NCI-H146 treated with DMSO at 0.1 percent for 48 hours (cell line): ENCODE measurements around the gene MYO9B.
A peak's percentile ranks its signal among the peaks of the same experiment; 100 is the strongest.

Source experiments
- DNase-seq: peaks from one replicate; lab custom pipeline; 2025; ENCODE audit not compliant: unreplicated experiment; lab: John Stamatoyannopoulos, UW

Gene MYO9B

GRCh38 chr19:17235971-17236777, 160.6 kb downstream of the MYO9B start:
- no peak for DNase-seq

DNA sequence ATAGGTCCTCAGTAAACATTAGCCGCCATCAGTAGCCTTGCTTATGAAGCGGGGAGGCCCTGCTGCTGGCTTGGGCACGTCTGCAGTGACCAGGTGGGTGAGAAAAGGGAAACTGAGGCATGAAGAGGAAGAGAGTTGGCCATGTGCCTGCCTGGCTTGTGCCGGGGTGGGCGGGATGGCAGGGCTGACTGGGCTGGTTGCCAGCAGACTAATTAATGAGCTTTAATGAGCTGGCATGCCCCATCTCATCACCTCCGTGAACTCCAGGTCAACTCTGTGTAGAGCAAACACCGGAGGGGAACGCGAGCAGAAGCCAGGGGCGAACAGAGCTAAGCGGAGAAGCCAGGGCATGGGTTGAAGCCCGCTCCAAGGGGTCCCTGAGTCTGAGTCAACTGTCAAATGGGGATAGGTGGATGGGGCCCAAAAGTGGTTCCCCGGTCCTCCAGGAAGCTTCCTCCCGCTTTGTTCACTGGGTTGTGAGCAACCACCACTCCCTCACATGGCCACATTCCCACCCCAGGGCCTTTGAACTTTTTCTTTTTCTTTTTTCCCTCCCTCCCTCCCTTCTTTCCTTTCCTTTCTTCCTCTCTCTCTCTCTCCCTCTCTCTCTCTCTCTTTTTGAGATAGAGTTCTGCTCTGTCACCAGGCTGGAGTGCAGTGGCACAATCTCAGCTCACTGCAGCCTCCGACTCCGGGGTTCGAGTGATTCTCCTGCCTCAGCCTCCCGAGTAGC, 161.4 kb downstream of the MYO9B start:
- no peak for DNase-seq

GRCh38 chr19:17237747-17238706, 162.4 kb downstream of the MYO9B start:
- DNase-seq: no peak

DNA sequence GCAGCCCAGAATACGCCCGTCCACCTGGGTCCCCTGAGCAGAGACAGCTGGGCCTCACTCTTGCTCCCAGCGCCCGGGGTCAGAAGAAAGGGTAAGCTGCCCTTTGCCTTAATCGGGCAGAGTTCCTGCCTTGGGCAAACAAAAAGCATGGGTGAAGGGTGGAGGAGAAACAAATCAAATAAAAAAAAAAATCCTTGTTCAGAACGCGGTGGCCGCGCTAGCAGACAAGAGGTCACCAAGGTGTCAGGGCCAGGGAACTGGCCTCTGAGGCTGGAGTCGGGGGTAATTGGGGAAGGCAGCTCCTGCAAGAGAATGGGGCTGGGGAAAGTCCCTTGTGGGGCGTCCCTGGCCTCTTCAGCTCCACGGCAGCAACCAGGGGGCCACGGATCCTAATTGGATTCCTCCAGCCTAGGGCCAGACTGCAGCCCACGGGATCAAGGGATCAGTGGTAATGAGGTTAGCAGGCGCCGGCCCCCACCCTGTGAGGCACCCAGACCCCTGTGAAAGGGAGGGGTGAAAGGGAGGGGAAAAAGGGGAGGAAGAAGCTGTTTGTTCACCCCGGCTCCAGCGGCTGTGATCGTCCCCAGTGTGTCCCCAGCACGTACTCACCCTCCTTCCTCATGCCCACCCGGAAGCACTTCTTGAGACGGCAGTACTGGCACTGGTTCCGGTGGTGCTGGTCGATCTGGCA, 164.6 kb downstream of the MYO9B start:
- no peak for DNase-seq

DNA sequence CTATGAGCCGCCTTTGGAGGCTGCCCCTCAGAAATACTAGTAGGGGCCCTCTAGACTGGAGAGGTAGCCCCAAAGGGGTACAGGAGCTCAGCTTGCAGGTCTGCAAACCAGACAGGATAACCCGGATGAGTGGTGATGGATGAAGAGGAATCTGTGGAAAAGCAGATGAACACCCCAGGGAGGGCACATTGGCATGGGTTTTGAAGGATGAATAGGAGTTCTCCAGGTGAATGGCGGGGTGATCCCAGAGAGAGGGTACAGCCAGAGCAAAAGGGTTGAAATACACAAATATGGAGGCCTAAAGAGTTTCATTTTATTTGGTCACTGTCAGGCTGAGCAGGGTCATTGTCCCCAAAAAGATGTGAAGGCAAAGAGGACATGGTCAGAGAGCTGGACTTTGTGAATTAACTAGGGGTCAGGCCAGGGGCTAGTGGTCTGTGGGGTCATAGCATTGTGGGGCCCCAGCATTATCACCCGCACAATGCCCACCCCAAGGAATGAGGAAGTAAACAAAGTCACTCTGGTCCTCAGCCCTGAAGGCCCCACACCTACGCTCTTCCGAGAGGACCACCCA, 165.3 kb downstream of the MYO9B start:
- DNase-seq: no peak

- DNase-seq: no peak
These were observed 167.0 kb downstream of the MYO9B start for GRCh38 chr19:17242431-17243208.

DNA sequence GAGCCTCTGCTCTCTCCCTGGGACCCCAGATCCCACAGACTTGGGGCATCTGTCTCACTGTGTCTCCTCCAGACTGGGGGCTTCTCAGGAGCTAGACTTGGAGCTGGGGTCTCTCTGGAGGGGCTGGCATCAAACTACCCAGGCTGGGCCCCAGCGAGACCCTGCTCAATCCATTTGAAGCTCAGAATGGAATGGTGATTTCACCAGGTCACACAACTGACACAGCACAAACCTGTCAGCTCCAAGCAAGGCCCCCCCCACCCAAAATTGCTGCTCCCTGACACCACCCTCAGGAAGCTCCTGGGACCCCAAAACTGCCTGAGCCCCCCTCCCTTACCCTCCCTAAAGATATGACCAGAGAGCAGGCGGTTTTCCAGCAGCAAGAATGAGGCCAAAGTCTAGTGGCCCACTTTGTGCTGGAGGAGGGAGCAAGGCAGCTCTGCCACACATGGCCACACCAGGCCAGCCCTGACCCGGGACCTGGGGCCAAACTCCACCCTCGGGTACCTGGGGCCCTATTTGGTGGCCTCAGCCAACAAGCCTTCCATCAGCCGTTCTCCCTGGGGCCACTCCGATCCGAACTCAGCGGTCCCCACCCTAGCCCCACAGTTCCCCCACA, 167.7 kb downstream of the MYO9B start:
- DNase-seq: no peak

GRCh38 chr19:17243830-17244617, 168.4 kb downstream of the MYO9B start:
- DNase-seq: no peak

GRCh38 chr19:17244618-17245534, 169.3 kb downstream of the MYO9B start:
- DNase-seq: no peak

DNA sequence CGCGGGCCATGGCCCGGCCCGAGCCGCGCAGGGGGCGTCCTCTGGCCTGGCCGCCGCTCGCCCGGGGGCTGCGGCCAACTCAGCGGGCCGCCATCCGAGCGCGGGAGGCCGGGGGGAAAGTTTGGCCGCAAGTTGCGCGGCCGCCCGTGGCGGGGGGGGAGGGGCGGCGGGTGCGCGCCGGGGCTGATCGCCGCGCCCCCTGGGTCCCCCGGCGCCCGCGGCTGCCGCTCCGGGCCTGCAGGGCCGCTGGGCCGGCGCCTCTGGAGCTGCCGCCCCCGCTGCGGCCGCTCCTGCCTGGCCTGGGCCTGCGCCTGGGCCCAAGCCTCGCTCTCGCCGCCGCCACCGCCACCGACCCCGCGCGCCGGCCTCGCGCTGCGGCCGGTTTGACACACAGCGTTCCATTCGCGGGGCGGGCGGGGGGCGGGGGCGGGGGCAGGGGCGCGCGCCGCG, 170.0 kb downstream of the MYO9B start, which contains the start of gene NR2F6:
Gene NR2F6, minus strand, starts transcription at position 385 of the 450 bp plus-strand sequence. CDS start 699 bp downstream, outside the sequence.
- no peak for DNase-seq

- DNase-seq: peak; percentile 82
These were observed 171.3 kb downstream of the MYO9B start for GRCh38 chr19:17246681-17247425.

- DNase-seq: peak; percentile 64
These were observed 172.6 kb downstream of the MYO9B start for GRCh38 chr19:17248011-17248776.

DNA sequence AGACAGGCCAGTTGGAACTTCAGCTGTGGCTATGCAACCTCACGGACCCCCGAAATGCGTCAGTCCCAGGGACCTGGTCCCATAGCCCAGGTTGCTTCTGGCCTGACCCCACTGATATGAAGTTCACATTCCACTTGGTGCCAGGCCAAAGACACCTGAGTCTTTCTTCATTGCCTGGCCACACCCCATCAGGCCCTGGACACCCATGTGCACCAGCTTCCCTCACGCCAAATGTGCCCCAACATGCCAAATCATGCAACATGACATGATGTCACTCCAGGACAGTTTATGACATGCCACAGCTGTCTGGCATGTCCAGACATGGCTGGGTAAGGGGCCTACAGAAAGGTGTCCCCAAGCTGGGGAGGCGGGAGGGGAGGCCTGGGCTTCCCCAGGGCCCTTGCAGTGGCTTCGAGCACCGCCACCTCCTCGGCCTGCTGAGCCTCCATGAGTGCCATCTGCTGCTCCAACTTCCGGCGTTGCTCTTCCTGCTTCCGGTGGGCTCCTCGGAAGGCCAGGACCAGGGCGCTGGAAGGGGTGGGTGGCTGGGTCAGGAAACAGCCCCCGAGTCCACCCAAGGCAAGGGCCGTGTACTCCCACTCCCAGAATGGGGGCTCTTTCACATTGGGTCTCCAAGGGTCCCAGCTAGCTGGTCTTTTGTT, 174.4 kb downstream of the MYO9B start:
- no peak for DNase-seq

GRCh38 chr19:17254636-17255035, 179.1 kb downstream of the MYO9B start:
- no peak for DNase-seq

- peak; percentile 59 for DNase-seq
These were observed 179.6 kb downstream of the MYO9B start for GRCh38 chr19:17255150-17255621.
